GM12872 (cell line): Measurements from ENCODE around the gene NRIP1.

Experiments used
- CTCF ChIP-seq: IDR thresholded peaks from 3 replicates; pipeline ENCODE4 v1.5.1; 2011; ENCODE audit warnings: low read depth, mild to moderate bottlenecking, low read length, moderate library complexity; ENCODE audit not compliant: insufficient read depth

Gene NRIP1

DNA sequence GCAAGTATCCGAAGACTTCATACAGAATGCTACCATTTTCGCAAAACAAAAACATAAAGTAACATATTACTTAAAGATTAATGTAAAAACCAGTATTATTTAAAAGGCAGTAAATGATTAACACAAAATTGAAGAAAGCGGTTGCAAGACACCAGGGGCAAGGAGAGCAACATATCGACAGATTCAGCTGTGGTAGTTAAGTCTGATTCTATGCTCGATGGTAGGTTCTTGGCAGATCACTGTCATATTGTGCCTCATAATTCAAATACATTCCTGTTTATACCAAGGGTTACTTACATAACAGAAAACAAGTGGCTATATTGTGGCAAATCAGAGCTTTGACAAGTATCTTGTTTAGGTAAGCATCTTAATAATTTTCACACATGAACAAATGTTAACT, 37.7 kb downstream of the NRIP1 start:
- TF ChIP-seq CTCF = no peak

DNA sequence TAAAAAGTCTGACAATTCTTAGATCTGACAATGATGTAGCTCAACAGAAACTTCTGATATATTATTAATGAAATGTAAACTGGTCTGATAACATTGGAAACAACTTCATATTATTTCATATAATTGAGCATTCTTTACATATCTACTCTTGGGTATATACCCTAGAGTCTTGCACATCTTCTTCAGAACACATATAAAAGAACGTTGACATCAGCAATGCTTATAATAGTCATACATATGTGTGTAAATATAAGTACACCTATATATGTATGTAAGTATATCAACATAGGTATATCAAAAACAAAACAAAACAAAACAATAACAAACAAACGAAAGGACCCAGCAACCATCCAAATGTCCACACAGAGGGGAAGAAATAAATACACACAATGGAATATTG, 38.4 kb downstream of the NRIP1 start:
- TF ChIP-seq CTCF = no peak

- no peak for TF ChIP-seq CTCF
Measured at GRCh38 chr21:15023776-15024175, 41.0 kb downstream of the NRIP1 start.

- TF ChIP-seq CTCF = no peak
Measured at GRCh38 chr21:15022608-15023261, 42.1 kb downstream of the NRIP1 start.

DNA sequence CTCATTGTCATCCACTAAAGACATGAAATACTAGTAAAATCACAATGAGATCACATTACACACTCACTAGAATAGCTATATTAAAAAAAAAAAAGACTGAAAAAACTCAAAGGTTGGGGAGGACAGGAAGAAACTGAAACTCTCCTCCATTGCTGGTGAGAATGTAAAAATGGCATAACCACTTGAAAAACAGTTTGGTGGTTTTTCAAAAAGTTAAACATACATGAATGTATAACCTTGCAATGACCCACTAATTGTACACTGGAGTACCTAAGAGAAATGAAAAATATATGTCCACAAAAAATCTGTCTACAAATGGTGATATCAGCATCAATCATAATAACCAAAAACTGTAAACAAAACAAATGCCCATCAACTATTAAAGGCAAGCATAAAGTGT, 44.0 kb downstream of the NRIP1 start:
- no peak for TF ChIP-seq CTCF

- no peak for TF ChIP-seq CTCF
Measured at GRCh38 chr21:15018382-15018781, 46.4 kb downstream of the NRIP1 start.

DNA sequence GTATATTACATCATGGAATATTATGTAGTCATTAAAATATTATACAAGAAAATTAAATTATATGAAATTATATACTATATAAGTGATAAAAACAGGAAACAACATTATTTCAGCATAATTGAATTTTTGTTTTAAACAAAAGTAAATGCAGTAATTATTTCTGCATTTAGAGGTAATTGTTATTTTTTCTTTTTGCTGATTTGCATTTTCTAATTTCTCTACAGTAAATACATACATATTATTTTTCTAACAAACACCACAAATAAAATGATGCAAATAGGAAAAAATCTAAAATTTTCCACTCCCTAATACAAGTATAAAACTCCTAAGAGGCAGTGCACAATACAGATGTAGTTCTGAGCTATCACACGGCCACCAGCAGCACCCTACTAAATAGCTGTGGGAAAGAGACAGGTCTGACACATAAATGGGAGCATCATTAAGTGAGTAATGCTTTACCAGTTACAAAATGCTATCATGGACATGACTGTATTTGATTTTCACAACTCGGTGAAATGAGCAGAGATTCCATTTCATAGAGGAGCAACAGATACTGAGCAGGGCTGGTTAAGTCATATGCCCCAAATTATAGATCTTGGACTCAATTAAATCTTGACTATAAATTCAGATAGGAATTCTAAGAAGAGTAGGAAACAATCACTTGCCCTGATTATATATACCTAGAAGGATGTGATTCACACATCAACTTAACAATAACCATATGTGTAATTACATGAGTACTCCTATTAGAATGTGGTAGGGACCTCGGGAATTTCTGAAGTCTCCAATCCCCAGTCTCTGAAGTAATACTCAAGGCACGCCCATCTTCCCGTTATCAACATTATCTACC, 49.0 kb downstream of the NRIP1 start:
- no peak for TF ChIP-seq CTCF
